ENCODE results near the gene EHMT1.
"Not testable (repeated sequence)": the region's sequence is repeated elsewhere in the genome, so short reads cannot be mapped to it uniquely, and the experiment has no call there.

Gene EHMT1

GRCh38 chr9:137836831-137837241 lies 218.0 kb downstream of the EHMT1 start:
- DNase-seq, result no peak

- DNase-seq, result no peak
Observed at GRCh38 chr9:137837345-137838278, 218.8 kb downstream of the EHMT1 start.

GRCh38 chr9:137838576-137838975 lies 219.8 kb downstream of the EHMT1 start:
- DNase-seq, result no peak

- DNase-seq, result no peak
Observed at GRCh38 chr9:137843355-137843754, 224.6 kb downstream of the EHMT1 start.

GRCh38 chr9:137851516-137852267 lies 232.9 kb downstream of the EHMT1 start:
- DNase-seq, result no peak

- no peak for DNase-seq
Observed at GRCh38 chr9:137853392-137853995, 234.7 kb downstream of the EHMT1 start.

- no peak for DNase-seq
Observed at GRCh38 chr9:137860361-137860760, 241.6 kb downstream of the EHMT1 start.

GRCh38 chr9:137865581-137866145 lies 246.9 kb downstream of the EHMT1 start:
- no peak for DNase-seq

GRCh38 chr9:137866226-137867141 lies 247.7 kb downstream of the EHMT1 start:
- DNase-seq, result no peak

GRCh38 chr9:137870432-137870831 lies 251.6 kb downstream of the EHMT1 start:
- DNase-seq, result no peak

GRCh38 chr9:137872296-137872695 lies 253.5 kb downstream of the EHMT1 start:
- no peak for DNase-seq

- DNase-seq, result no peak
Observed at GRCh38 chr9:137873408-137873807, 254.6 kb downstream of the EHMT1 start.

GRCh38 chr9:137873858-137874362 lies 255.1 kb downstream of the EHMT1 start:
- no peak for DNase-seq

- no peak for DNase-seq
Observed at GRCh38 chr9:137875354-137875753, 256.5 kb downstream of the EHMT1 start.

- no peak for DNase-seq
Observed at GRCh38 chr9:137875846-137876245, 257.0 kb downstream of the EHMT1 start.

GRCh38 chr9:137876269-137876668 lies 257.5 kb downstream of the EHMT1 start:
- DNase-seq, result no peak

GRCh38 chr9:137876781-137877386 lies 258.1 kb downstream of the EHMT1 start:
- no peak for DNase-seq

- not testable (repeated sequence) for DNase-seq
Observed at GRCh38 chr9:137877506-137878122, 258.8 kb downstream of the EHMT1 start, which contains the start of gene CACNA1B. Gene CACNA1B (plus strand): TSS chr9:137877782. CDS start chr9:137877934, 152 bp downstream.

GRCh38 chr9:137878146-137878941 lies 259.5 kb downstream of the EHMT1 start:
- DNase-seq, result no peak

GRCh38 chr9:137879052-137879451 lies 260.2 kb downstream of the EHMT1 start:
- no peak for DNase-seq

All from CD4-positive, alpha-beta T cell treated with Interleukin-12 subunit alpha and Interleukin-12 subunit beta, for 1 hour (primary cell).